ENCODE measurements around the gene ETV5.

The ETV5 gene

GRCh38 chr3:186095561-186096081 is 13.3 kb downstream of the ETV5 start:
- TF ChIP-seq POLR2A (IDR thresholded peaks at IDR 0.05; ENCODE audit: low read depth, low read length), result no peak
- DNase-seq (ENCODE audit: insufficient read length, low spot score) (no peak), FAIRE-seq (no peak)

GRCh38 chr3:186094696-186095425 is 14.0 kb downstream of the ETV5 start:
- FAIRE-seq (no peak), DNase-seq (ENCODE audit: insufficient read length, low spot score) (no peak)
- no peak for TF ChIP-seq POLR2A (IDR thresholded peaks at IDR 0.05; ENCODE audit: low read depth, low read length)

GRCh38 chr3:186094271-186094670 is 14.6 kb downstream of the ETV5 start:
- no peak for DNase-seq (ENCODE audit: insufficient read length, low spot score)
- TF ChIP-seq POLR2A (IDR thresholded peaks at IDR 0.05; ENCODE audit: low read depth, low read length), result no peak
- no peak for FAIRE-seq

GRCh38 chr3:186093271-186093900 is 15.5 kb downstream of the ETV5 start:
- TF ChIP-seq POLR2A (IDR thresholded peaks at IDR 0.05; ENCODE audit: low read depth, low read length), result no peak
- no peak for FAIRE-seq
- no peak for DNase-seq (ENCODE audit: insufficient read length, low spot score)

- DNase-seq (ENCODE audit: insufficient read length, low spot score), result no peak
- TF ChIP-seq POLR2A (IDR thresholded peaks at IDR 0.05; ENCODE audit: low read depth, low read length), result no peak
- no peak for FAIRE-seq
Observed at GRCh38 chr3:186092360-186093070, 16.4 kb downstream of the ETV5 start.

GRCh38 chr3:186090901-186091300 is 18.0 kb downstream of the ETV5 start:
- no peak for FAIRE-seq
- no peak for DNase-seq (ENCODE audit: insufficient read length, low spot score)
- no peak for TF ChIP-seq POLR2A (IDR thresholded peaks at IDR 0.05; ENCODE audit: low read depth, low read length)

GRCh38 chr3:186088335-186088734 is 20.6 kb downstream of the ETV5 start:
- DNase-seq (ENCODE audit: insufficient read length, low spot score) (no peak), FAIRE-seq (no peak)
- no peak for TF ChIP-seq POLR2A (IDR thresholded peaks at IDR 0.05; ENCODE audit: low read depth, low read length)

- no peak for TF ChIP-seq POLR2A (IDR thresholded peaks at IDR 0.05; ENCODE audit: low read depth, low read length)
- DNase-seq (ENCODE audit: insufficient read length, low spot score), result no peak
- no peak for FAIRE-seq
Observed at GRCh38 chr3:186084264-186084663, 24.6 kb downstream of the ETV5 start.

GRCh38 chr3:186083746-186084145 is 25.1 kb downstream of the ETV5 start:
- DNase-seq (ENCODE audit: insufficient read length, low spot score) (no peak), FAIRE-seq (no peak)
- TF ChIP-seq POLR2A (IDR thresholded peaks at IDR 0.05; ENCODE audit: low read depth, low read length), result no peak

- DNase-seq (ENCODE audit: insufficient read length, low spot score), result no peak
- FAIRE-seq, result no peak
- no peak for TF ChIP-seq POLR2A (IDR thresholded peaks at IDR 0.05; ENCODE audit: low read depth, low read length)
Observed at GRCh38 chr3:186082150-186082549, 26.7 kb downstream of the ETV5 start.

GRCh38 chr3:186081678-186082077 is 27.2 kb downstream of the ETV5 start:
- DNase-seq (ENCODE audit: insufficient read length, low spot score), result no peak
- TF ChIP-seq POLR2A (IDR thresholded peaks at IDR 0.05; ENCODE audit: low read depth, low read length), result no peak
- FAIRE-seq, result no peak

GRCh38 chr3:186080849-186081438 is 27.9 kb downstream of the ETV5 start:
- TF ChIP-seq POLR2A (IDR thresholded peaks at IDR 0.05; ENCODE audit: low read depth, low read length), result no peak
- no peak for FAIRE-seq
- DNase-seq (ENCODE audit: insufficient read length, low spot score), result no peak

GRCh38 chr3:186079925-186080324 is 29.0 kb downstream of the ETV5 start:
- FAIRE-seq, result no peak
- no peak for TF ChIP-seq POLR2A (IDR thresholded peaks at IDR 0.05; ENCODE audit: low read depth, low read length)
- no peak for DNase-seq (ENCODE audit: insufficient read length, low spot score)

- no peak for TF ChIP-seq POLR2A (IDR thresholded peaks at IDR 0.05; ENCODE audit: low read depth, low read length)
- no peak for DNase-seq (ENCODE audit: insufficient read length, low spot score)
- peak; percentile 15 for FAIRE-seq
Observed at GRCh38 chr3:186077466-186077865, 31.4 kb downstream of the ETV5 start.

Data from H54 (cell line).